ENCODE results near the gene CGNL1.

The CGNL1 gene

DNA sequence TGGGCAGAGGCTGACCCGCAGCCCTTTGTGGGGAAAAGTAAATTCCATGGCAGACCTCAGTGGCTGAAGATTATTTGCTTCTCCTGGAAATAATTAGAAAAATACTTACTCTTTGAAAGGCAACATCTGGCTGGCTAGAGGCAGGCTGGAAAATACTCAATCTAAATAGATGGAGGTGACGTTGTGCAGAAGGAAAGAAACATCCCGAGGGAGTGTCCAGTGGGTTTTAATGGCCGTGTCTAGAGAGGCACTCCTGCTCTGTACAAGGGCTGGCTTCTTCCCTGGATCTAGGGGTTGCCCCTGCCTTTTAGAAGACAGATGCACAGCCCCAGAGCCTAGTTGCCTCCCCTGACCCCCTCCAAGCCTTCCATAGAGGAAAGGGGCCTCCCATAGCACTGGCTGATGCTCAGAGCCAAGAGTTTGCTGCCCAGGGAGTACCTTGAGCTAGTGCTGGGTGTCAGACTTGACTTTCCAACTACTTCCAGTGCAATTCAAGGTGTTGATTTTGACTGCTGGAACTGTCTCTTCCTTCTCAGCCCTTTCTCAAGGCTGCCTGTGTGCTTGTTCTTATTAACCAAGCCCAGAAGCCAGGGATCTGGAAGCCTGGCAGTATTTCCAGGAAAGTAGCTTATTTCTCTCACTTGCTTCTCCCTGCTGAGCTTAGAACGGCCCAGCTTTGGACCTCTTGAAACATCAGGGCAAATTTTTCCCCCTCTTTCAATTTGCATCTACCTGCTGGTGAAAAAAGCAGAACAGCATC is 27.4 kb downstream of the CGNL1 start:
- no peak for TF ChIP-seq NFIC (IDR thresholded peaks at IDR 0.05)
- no peak for TF ChIP-seq TAF1 (IDR thresholded peaks at IDR 0.05; ENCODE audit: low read depth)
- TF ChIP-seq CREB1 (IDR thresholded peaks at IDR 0.05; ENCODE audit: low read depth) = no peak
- TF ChIP-seq, protein P1, sequence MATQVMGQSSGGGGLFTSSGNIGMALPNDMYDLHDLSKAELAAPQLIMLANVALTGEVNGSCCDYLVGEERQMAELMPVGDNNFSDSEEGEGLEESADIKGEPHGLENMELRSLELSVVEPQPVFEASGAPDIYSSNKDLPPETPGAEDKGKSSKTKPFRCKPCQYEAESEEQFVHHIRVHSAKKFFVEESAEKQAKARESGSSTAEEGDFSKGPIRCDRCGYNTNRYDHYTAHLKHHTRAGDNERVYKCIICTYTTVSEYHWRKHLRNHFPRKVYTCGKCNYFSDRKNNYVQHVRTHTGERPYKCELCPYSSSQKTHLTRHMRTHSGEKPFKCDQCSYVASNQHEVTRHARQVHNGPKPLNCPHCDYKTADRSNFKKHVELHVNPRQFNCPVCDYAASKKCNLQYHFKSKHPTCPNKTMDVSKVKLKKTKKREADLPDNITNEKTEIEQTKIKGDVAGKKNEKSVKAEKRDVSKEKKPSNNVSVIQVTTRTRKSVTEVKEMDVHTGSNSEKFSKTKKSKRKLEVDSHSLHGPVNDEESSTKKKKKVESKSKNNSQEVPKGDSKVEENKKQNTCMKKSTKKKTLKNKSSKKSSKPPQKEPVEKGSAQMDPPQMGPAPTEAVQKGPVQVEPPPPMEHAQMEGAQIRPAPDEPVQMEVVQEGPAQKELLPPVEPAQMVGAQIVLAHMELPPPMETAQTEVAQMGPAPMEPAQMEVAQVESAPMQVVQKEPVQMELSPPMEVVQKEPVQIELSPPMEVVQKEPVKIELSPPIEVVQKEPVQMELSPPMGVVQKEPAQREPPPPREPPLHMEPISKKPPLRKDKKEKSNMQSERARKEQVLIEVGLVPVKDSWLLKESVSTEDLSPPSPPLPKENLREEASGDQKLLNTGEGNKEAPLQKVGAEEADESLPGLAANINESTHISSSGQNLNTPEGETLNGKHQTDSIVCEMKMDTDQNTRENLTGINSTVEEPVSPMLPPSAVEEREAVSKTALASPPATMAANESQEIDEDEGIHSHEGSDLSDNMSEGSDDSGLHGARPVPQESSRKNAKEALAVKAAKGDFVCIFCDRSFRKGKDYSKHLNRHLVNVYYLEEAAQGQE (IDR thresholded peaks at IDR 0.05; ENCODE audit: low read depth) = no peak
- TF ChIP-seq EGR1 (IDR thresholded peaks at IDR 0.05) = no peak
- TF ChIP-seq, protein P2, sequence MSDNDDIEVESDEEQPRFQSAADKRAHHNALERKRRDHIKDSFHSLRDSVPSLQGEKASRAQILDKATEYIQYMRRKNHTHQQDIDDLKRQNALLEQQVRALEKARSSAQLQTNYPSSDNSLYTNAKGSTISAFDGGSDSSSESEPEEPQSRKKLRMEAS (IDR thresholded peaks at IDR 0.05) = no peak
- no peak for TF ChIP-seq TCF12 (IDR thresholded peaks at IDR 0.05; ENCODE audit: low read depth)
- TF ChIP-seq ZBTB7A (IDR thresholded peaks at IDR 0.05; ENCODE audit: low read depth) = no peak
- TF ChIP-seq YY1 (IDR thresholded peaks at IDR 0.05; ENCODE audit: low read depth) = no peak
- no peak for TF ChIP-seq FOXM1 (IDR thresholded peaks at IDR 0.05; ENCODE audit: borderline replicate concordance, low read depth)
- no peak for TF ChIP-seq CEBPB (IDR thresholded peaks at IDR 0.05)
- TF ChIP-seq, protein P3, sequence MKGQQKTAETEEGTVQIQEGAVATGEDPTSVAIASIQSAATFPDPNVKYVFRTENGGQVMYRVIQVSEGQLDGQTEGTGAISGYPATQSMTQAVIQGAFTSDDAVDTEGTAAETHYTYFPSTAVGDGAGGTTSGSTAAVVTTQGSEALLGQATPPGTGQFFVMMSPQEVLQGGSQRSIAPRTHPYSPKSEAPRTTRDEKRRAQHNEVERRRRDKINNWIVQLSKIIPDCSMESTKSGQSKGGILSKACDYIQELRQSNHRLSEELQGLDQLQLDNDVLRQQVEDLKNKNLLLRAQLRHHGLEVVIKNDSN (IDR thresholded peaks at IDR 0.05) = no peak
- TF ChIP-seq EP300 (IDR thresholded peaks at IDR 0.05; ENCODE audit: borderline replicate concordance) = no peak
- TF ChIP-seq RAD21 (IDR thresholded peaks at IDR 0.05; ENCODE audit: low read depth) = no peak
- TF ChIP-seq TEAD4 (IDR thresholded peaks at IDR 0.05) = no peak

DNA sequence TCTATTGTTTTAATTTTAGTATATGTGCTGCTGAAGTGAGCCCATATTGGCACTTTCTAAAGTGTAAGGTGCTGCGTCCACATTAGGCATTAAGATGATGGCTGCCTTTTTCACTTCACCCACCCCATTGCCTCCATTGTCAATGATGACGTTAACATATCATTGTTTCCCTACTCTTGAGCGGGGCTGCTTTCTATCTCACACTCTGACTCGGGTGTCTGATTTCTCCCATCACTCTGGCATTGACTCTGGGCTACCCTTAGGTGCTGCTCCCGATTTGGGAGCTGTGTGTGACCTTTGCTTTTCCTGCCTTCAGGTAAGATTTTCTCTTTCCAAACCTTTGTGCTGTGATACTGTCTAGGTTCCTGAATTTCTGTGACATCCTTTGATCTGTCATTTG is 28.8 kb downstream of the CGNL1 start:
- TF ChIP-seq CREB1 (IDR thresholded peaks at IDR 0.05; ENCODE audit: low read depth) (no peak), TEAD4 (IDR thresholded peaks at IDR 0.05) (no peak), EGR1 (IDR thresholded peaks at IDR 0.05) (no peak), EP300 (IDR thresholded peaks at IDR 0.05; ENCODE audit: borderline replicate concordance) (no peak), TCF12 (IDR thresholded peaks at IDR 0.05; ENCODE audit: low read depth) (no peak), YY1 (IDR thresholded peaks at IDR 0.05; ENCODE audit: low read depth) (no peak), ZBTB7A (IDR thresholded peaks at IDR 0.05; ENCODE audit: low read depth) (no peak), CEBPB (IDR thresholded peaks at IDR 0.05) (no peak)
- TF ChIP-seq, protein P2 (IDR thresholded peaks at IDR 0.05) = no peak
- TF ChIP-seq, protein P1 (IDR thresholded peaks at IDR 0.05; ENCODE audit: low read depth) = no peak
- TF ChIP-seq, protein P3 (IDR thresholded peaks at IDR 0.05) = no peak

DNA sequence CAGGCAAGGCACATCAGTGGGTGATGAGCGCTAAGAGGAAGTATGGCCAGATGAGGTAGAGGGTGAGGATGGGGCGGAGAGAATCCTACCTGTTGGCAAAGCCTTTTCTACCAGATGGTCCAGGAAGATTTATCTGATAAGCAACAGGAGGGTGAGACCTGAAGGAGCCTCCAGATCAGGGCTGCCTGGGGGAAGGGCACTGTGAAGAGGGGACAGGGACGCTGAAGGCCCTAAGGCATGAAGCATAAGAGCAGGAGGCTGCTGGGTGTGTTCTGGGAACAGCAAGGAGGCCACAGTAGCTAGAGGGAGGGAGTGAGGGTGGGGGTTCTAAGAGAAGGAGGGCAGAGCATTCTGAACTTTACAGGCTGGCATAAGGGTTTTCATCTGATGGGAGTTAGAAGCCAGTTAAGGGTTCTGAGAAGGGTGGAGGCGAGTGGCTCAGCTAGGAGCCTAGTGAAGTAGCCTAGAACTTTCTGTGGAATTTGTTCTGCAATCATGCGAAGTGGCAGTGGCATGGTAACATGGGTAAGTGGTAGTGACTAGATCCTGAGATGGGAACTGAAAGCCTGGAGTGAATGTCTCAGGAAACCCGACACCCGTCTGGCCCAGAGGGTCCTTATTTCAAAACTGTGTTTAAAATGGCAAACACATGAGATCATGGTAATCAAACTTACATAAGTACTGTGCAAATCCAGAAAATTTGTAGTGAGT is 29.9 kb downstream of the CGNL1 start:
- TF ChIP-seq FOXM1 (IDR thresholded peaks at IDR 0.05; ENCODE audit: borderline replicate concordance, low read depth) = no peak
- TF ChIP-seq TCF12 (IDR thresholded peaks at IDR 0.05; ENCODE audit: low read depth) = no peak
- no peak for TF ChIP-seq EP300 (IDR thresholded peaks at IDR 0.05; ENCODE audit: borderline replicate concordance)
- TF ChIP-seq YY1 (IDR thresholded peaks at IDR 0.05; ENCODE audit: low read depth) = no peak
- no peak for TF ChIP-seq CREB1 (IDR thresholded peaks at IDR 0.05; ENCODE audit: low read depth)
- no peak for TF ChIP-seq TAF1 (IDR thresholded peaks at IDR 0.05; ENCODE audit: low read depth)
- TF ChIP-seq, protein P2 (IDR thresholded peaks at IDR 0.05) = no peak
- no peak for TF ChIP-seq NFIC (IDR thresholded peaks at IDR 0.05)
- no peak for TF ChIP-seq EGR1 (IDR thresholded peaks at IDR 0.05)
- TF ChIP-seq TEAD4 (IDR thresholded peaks at IDR 0.05) = no peak
- TF ChIP-seq RAD21 (IDR thresholded peaks at IDR 0.05; ENCODE audit: low read depth) = no peak

DNA sequence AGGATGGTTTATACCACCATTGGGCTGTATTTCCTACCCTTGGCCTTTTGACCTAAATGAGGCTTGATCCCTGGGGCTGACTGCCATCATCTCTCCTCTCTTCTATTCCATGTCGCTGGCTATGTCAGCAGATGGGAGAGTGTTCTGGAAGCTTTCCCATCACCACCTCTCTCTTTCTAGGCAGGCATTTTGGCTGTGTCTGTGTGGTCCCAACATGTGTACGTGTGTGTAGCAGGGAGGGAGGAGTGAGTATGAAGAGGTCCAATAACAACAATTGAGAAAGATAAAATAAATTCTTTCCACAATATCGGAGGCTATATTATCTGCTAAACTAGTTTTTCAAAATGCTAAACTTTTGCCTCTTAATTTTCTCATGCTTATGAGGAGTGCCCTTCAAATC is 34.1 kb downstream of the CGNL1 start:
- no peak for TF ChIP-seq YY1 (IDR thresholded peaks at IDR 0.05; ENCODE audit: low read depth)
- no peak for TF ChIP-seq EP300 (IDR thresholded peaks at IDR 0.05; ENCODE audit: borderline replicate concordance)
- TF ChIP-seq TCF12 (IDR thresholded peaks at IDR 0.05; ENCODE audit: low read depth) = no peak
- TF ChIP-seq ZBTB7A (IDR thresholded peaks at IDR 0.05; ENCODE audit: low read depth) = no peak
- TF ChIP-seq, protein P3 (IDR thresholded peaks at IDR 0.05) = no peak
- TF ChIP-seq, protein P2 (IDR thresholded peaks at IDR 0.05) = no peak
- TF ChIP-seq, protein P1 (IDR thresholded peaks at IDR 0.05; ENCODE audit: low read depth) = no peak
- no peak for TF ChIP-seq CREB1 (IDR thresholded peaks at IDR 0.05; ENCODE audit: low read depth)
